Choroid plexus epithelial cell (primary cell): ENCODE measurements around the gene GALNT17.
"Not testable (repeated sequence)": the region's sequence is repeated elsewhere in the genome, so short reads cannot be mapped to it uniquely, and the experiment has no call there.

Source experiments
- DNase-seq: peaks from one replicate; pipeline ENCODE4 v3.0.0-alpha.2; 2010; ENCODE audit warnings: low read depth
- H3K4me3 ChIP-seq: 2 replicates; pipeline ENCODE4 v1.5.1; 2011; ENCODE audit warnings: low read depth, mild to moderate bottlenecking, control low read depth, low read length, moderate library complexity
- CTCF ChIP-seq: conservative IDR thresholded peaks from 2 replicates; pipeline ENCODE4 v1.5.1; 2011; ENCODE audit warnings: low read depth, mild to moderate bottlenecking, control low read depth, inconsistent platforms, low read length, moderate library complexity

The GALNT17 gene

GRCh38 chr7:71566376-71566775 is 434.4 kb downstream of the GALNT17 start:
- no peak for DNase-seq
- no peak for TF ChIP-seq CTCF
- H3K4me3 ChIP-seq: no peak overlapping the region

- no peak overlapping the region for H3K4me3 ChIP-seq
- no peak for TF ChIP-seq CTCF
- DNase-seq: no peak
Measured at GRCh38 chr7:71566991-71567390, 435.0 kb downstream of the GALNT17 start.

GRCh38 chr7:71574153-71574860 is 442.4 kb downstream of the GALNT17 start:
- TF ChIP-seq CTCF: no peak
- no peak for DNase-seq
- no peak overlapping the region for H3K4me3 ChIP-seq

GRCh38 chr7:71580027-71580426 is 448.1 kb downstream of the GALNT17 start:
- no peak overlapping the region for H3K4me3 ChIP-seq
- TF ChIP-seq CTCF: no peak
- DNase-seq: no peak

- DNase-seq: no peak
- no peak for TF ChIP-seq CTCF
- H3K4me3 ChIP-seq: no peak overlapping the region
Measured at GRCh38 chr7:71584256-71584655, 452.3 kb downstream of the GALNT17 start.

- H3K4me3 ChIP-seq: no peak overlapping the region
- DNase-seq: no peak
- no peak for TF ChIP-seq CTCF
Measured at GRCh38 chr7:71591876-71592275, 459.9 kb downstream of the GALNT17 start.

- not testable (repeated sequence) for H3K4me3 ChIP-seq, DNase-seq
Measured at GRCh38 chr7:71592388-71592787, 460.4 kb downstream of the GALNT17 start.
